Measurements from ENCODE around the gene GPLD1. TPM values are rescaled to one million over a fixed set of nuclear protein-coding genes. Genes with fewer than 3 reads are reported as not detected.

Gene GPLD1
- total and polyA plus RNA-seq, 4 donors = 15.5 to 62.0 (median 22.2) TPM

DNA sequence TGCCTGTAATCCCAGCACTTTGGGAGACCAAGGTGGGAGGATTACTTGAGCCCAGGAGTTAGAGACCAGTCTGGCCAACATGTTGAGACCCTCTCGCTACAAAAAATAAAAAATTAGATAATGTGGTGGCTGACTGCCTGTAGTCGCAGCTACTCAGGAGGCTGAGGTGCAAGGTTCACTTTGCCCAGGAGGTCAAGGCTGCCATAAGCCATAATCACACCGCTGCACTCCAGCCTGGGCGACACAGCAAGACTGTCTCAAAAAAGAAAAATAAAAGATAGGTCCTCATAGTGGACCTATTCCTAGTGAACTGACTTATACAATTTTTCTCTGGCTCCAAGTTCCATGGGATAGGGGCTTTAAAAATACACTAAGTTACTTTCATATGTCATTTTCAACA lies 44.8 kb downstream of the GPLD1 start:
- H3K9ac ChIP-seq (ENCODE audit: low read depth in 1 of 2, low read length in 2 of 2) = no peak overlapping the region
- no peak for DNase-seq (ENCODE audit: low spot score)
- H3K4me3 ChIP-seq (ENCODE audit: low read depth in 1 of 3, low read length in 3 of 3) = no peak overlapping the region
- no peaks in the 10 kb centered on the region for H3K9me3 ChIP-seq (ENCODE audit: control insufficient read depth in 4 of 4, low read length in 3 of 4)
- H3K27ac ChIP-seq (ENCODE audit: low read depth in 1 of 2, low read length in 2 of 2) = no peak overlapping the region
- peaks cover 9 to 60% (median 35%) of the 10 kb centered on the region in 4 donors for H3K36me3 ChIP-seq (ENCODE audit: control insufficient read depth in 4 of 4, insufficient read depth in 3 of 4, low read depth in 1 of 4, low read length in 3 of 4)
- no peaks in the 10 kb centered on the region for H3K4me1 ChIP-seq (ENCODE audit: control insufficient read depth in 4 of 4, insufficient read depth in 4 of 4, low read length in 3 of 4)
- WGBS = 88% methylated on average over 4 of the region's 4 CpGs
- TF ChIP-seq NR2F2 (IDR thresholded peaks at IDR 0.05) (no peak), JUND (IDR thresholded peaks at IDR 0.05) (no peak), TAF1 (conservative IDR thresholded peaks at IDR 0.05) (no peak), ZBTB33 (IDR thresholded peaks at IDR 0.05) (no peak), YY1 (IDR thresholded peaks at IDR 0.05) (no peak), FOXA1 (IDR thresholded peaks at IDR 0.05) (no peak), HNF4A (conservative IDR thresholded peaks at IDR 0.05) (no peak), SP1 (IDR thresholded peaks at IDR 0.05) (no peak), RAD21 (IDR thresholded peaks at IDR 0.05) (no peak)
- TF ChIP-seq, protein P1, sequence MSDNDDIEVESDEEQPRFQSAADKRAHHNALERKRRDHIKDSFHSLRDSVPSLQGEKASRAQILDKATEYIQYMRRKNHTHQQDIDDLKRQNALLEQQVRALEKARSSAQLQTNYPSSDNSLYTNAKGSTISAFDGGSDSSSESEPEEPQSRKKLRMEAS (IDR thresholded peaks at IDR 0.05) = no peak
- no peaks in the 10 kb centered on the region for H3K27me3 ChIP-seq (ENCODE audit: control insufficient read depth in 4 of 4, insufficient read depth in 4 of 4, low read length in 3 of 4)

- H3K27me3 ChIP-seq (ENCODE audit: control insufficient read depth in 4 of 4, insufficient read depth in 4 of 4, low read length in 3 of 4) = no peaks in the 10 kb centered on the region
- H3K27ac ChIP-seq (ENCODE audit: low read depth in 1 of 2, low read length in 2 of 2) = no peak overlapping the region
- no peaks in the 10 kb centered on the region for H3K9me3 ChIP-seq (ENCODE audit: control insufficient read depth in 4 of 4, low read length in 3 of 4)
- TF ChIP-seq TAF1 (conservative IDR thresholded peaks at IDR 0.05) = no peak
- H3K4me3 ChIP-seq (ENCODE audit: low read depth in 1 of 3, low read length in 3 of 3) = no peak overlapping the region
- H3K36me3 ChIP-seq (ENCODE audit: control insufficient read depth in 4 of 4, insufficient read depth in 3 of 4, low read depth in 1 of 4, low read length in 3 of 4) = peaks cover 5 to 59% (median 41%) of the 10 kb centered on the region in 4 donors
- H3K4me1 ChIP-seq (ENCODE audit: control insufficient read depth in 4 of 4, insufficient read depth in 4 of 4, low read length in 3 of 4) = no peaks in the 10 kb centered on the region
- DNase-seq (ENCODE audit: low spot score) = no peak
- 91% methylated on average over 3 of the region's 3 CpGs for WGBS
- H3K9ac ChIP-seq (ENCODE audit: low read depth in 1 of 2, low read length in 2 of 2) = no peak overlapping the region
Measured at GRCh38 chr6:24441599-24441904, 47.8 kb downstream of the GPLD1 start.

DNA sequence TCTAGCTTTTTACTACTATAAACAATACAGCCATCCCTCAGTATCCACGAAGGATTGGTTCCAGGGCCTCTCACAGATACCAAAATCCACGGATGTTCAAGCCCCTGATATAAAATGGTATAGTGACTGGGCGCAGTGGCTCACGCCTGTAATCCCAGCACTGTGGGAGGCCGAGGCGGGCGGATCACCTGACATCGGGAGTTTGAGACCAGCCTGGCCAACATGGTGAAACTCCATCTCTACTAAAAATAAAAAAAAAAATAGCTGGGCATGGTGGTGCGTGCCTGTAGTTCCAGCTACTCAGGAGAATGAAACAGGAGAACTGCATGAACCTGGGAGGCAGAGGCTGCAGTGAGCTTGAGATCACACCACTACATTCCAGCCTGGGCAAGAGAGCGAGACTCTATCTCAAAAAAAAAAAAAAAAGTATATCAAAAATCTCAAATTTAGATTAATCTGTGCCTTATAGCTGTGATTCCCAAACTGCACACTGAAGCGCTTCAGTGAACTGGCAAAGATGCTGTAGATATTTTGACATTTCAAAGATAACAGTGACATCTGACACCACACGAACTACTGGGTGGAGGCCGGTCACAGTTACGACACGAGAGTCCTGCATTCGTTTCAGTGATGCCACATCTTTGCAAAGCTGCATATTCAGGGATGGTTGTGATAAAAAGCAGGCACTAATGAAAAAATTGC lies 48.3 kb downstream of the GPLD1 start:
- TF ChIP-seq FOXA2 (IDR thresholded peaks at IDR 0.05) = no peak
- no peak for TF ChIP-seq HNF4A (conservative IDR thresholded peaks at IDR 0.05)
- TF ChIP-seq GABPA (IDR thresholded peaks at IDR 0.05 in 1 of 2, conservative IDR thresholded peaks at IDR 0.05 in 1 of 2) = no peak
- no peak for TF ChIP-seq JUND (IDR thresholded peaks at IDR 0.05)
- TF ChIP-seq ZBTB33 (IDR thresholded peaks at IDR 0.05) = no peak
- TF ChIP-seq ATF3 (IDR thresholded peaks at IDR 0.05) = no peak
- no peak overlapping the region for H3K4me3 ChIP-seq (ENCODE audit: low read depth in 1 of 3, low read length in 3 of 3)
- no peak overlapping the region for H3K9ac ChIP-seq (ENCODE audit: low read depth in 1 of 2, low read length in 2 of 2)
- H3K4me1 ChIP-seq (ENCODE audit: control insufficient read depth in 4 of 4, insufficient read depth in 4 of 4, low read length in 3 of 4) = no peaks in the 10 kb centered on the region
- no peaks in the 10 kb centered on the region for H3K9me3 ChIP-seq (ENCODE audit: control insufficient read depth in 4 of 4, low read length in 3 of 4)
- no peak for DNase-seq (ENCODE audit: low spot score)
- WGBS = 83% methylated on average over 16 of the region's 16 CpGs
- H3K27ac ChIP-seq (ENCODE audit: low read depth in 1 of 2, low read length in 2 of 2) = no peak overlapping the region
- no peaks in the 10 kb centered on the region for H3K27me3 ChIP-seq (ENCODE audit: control insufficient read depth in 4 of 4, insufficient read depth in 4 of 4, low read length in 3 of 4)
- H3K36me3 ChIP-seq (ENCODE audit: control insufficient read depth in 4 of 4, insufficient read depth in 3 of 4, low read depth in 1 of 4, low read length in 3 of 4) = peaks cover 3 to 57% (median 44%) of the 10 kb centered on the region in 4 donors
